GM18511 (cell line): ENCODE results near the gene HAPLN3.
"Not testable (repeated sequence)": the region's sequence is repeated elsewhere in the genome, so short reads cannot be mapped to it uniquely, and the experiment has no call there.

Experiments
- ATAC-seq: cut with Tn5 transposase; IDR thresholded peaks from one replicate; pipeline ENCODE4 v1.9.1; 2021; ENCODE audit warnings: mild to moderate bottlenecking, moderate library complexity; ENCODE audit not compliant: unreplicated experiment

HAPLN3 gene, protein sequence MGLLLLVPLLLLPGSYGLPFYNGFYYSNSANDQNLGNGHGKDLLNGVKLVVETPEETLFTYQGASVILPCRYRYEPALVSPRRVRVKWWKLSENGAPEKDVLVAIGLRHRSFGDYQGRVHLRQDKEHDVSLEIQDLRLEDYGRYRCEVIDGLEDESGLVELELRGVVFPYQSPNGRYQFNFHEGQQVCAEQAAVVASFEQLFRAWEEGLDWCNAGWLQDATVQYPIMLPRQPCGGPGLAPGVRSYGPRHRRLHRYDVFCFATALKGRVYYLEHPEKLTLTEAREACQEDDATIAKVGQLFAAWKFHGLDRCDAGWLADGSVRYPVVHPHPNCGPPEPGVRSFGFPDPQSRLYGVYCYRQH

GRCh38 chr15:88894819-88895767 is at the start of gene HAPLN3:
Gene HAPLN3 (minus strand): TSS chr15:88895544. CDS start chr15:88887298, 8,246 bp downstream.
- ATAC-seq: peak; percentile 54

DNA sequence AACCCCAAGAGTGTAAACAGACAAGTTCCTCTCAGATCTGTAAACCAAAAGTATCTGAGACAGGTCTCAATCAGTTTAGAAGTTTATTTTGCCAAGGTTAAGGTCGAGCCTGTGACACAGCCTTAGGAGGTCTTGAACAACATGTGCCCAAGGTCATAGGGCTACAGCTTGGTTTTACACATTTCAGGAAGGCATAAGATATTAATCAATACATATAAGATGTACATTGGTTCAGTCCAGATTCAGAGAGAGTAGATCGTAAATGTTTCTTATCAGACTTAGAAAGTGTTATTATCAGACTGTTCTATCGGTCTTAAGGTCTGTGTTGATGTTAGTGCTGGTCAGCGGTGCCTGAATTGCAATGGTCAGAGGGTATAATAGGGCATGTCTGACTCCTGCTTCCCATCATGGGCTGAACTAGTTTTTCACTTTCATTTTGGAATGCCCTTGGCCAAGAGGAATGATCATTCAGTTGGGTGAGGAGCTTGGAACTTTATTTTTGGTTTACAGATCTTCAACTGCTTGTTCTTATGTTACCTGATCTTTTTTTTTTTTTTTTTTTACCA is 44.8 kb upstream of the HAPLN3 start:
- no peak for ATAC-seq

GRCh38 chr15:88939486-88939806 is 44.1 kb upstream of the HAPLN3 start:
- no peak for ATAC-seq

GRCh38 chr15:88938802-88939485 is 43.6 kb upstream of the HAPLN3 start:
- ATAC-seq: no peak

- not testable (repeated sequence) for ATAC-seq
These were observed 39.1 kb upstream of the HAPLN3 start for GRCh38 chr15:88934449-88934848.

GRCh38 chr15:88932875-88933330 is 37.6 kb upstream of the HAPLN3 start:
- no peak for ATAC-seq

DNA sequence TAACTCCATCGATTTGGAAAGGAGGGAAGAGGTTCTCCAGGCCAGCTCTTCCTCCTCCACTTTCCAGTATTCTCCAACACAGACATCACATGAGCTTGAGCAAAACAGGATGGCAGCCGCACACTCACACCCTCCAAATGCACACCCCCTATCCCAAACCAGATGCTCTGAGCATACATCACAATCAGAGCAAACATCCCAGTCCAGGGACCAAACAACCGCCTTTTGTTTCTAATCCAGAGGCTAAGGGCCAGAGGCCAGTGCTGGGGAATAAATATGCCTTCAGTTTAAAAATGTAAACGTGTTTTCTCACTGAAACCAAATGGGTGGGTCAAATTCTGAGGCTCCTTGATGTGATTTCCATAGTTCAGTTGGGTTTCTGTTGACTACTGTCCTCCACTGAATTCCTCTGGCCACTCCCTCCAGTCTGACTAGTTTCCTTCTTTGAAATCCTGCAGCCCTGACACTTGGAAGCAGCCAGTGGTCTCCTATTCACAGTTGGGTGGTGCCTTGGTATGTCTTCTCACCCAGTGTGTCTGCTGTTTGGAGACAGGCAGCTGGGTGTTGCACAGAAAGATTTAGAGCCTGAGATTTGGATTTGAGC is 37.0 kb upstream of the HAPLN3 start:
- ATAC-seq: no peak

DNA sequence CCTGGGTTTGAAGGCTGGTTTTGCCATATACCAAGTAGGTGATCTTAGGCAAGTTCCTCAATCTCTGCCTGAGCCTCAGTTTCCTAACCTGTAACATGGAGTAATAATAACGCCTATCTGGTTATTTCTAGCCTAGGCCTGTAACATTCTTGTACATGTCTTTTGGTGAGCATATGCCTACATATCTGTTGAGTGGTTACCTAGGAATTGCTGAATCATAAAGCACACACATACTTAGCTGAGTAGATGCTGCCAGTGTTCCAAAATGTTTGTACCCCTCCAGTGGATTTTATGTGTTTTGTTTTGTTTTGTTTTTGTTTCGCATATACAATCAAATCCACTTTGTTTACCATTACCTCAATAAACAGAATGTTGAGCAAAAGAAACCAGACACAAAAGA is 35.2 kb upstream of the HAPLN3 start:
- no peak for ATAC-seq

- ATAC-seq: not testable (repeated sequence)
These were observed 34.2 kb upstream of the HAPLN3 start for GRCh38 chr15:88929358-88930098.

DNA sequence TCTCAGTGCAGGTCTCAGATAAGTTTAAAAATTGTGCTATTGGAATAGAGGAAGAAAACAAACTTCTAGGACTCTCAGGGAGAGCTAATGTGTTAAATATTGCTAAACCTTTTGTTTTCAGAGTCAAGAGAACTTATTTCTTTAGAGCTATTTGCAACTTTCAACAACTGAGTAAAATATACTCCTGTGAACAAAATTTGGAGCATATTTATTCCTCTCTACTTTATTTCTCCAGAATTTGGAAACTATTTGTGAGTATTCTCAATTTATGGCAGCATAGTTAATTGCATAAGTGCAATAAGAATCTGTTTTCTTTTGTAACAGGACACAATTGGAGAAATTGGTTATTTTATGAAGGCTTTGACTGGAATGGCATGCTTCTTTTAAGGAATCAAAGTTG is 32.8 kb upstream of the HAPLN3 start:
- ATAC-seq: not testable (repeated sequence)

DNA sequence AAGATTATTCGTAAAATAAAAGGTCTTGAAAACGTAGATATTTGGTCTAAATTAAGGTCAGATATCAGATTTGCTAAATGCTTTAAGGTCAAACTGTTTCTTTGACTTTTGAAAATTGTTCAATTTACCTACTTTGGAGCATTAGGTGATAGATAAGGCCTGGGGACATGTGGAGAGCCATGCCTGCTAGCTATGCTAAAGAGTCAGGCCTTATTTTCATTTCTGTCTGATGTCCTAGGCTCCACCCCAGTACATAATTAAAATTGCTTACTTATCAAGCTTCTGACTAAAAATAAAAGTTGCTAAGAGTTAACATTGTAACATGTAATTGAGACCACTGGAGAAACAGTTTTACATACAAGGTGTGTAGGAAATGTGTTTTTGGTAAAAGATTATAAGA is 30.3 kb upstream of the HAPLN3 start:
- not testable (repeated sequence) for ATAC-seq

GRCh38 chr15:88920892-88921435 is 25.6 kb upstream of the HAPLN3 start:
- ATAC-seq: peak; percentile 77

- no peak for ATAC-seq
These were observed 25.0 kb upstream of the HAPLN3 start for GRCh38 chr15:88920186-88920891.

DNA sequence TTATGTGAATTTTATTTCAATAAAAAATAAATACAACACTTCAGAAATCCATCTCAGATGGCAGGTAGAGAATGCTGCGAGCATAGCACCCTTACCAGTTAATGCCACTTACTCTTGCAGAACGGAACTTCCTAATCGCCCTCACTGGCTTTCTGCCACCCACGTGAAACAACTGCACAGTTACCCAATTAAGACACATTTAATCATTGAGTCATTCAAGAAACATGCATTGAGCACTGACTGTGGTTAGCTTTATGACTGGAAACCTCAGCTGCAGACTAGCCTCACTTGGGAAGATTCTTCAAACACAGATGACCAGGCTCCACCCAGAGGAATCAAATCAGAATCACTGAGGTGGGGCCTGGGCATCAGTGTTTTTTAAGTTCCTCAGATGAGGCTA is 23.4 kb upstream of the HAPLN3 start:
- ATAC-seq: peak; percentile 81

DNA sequence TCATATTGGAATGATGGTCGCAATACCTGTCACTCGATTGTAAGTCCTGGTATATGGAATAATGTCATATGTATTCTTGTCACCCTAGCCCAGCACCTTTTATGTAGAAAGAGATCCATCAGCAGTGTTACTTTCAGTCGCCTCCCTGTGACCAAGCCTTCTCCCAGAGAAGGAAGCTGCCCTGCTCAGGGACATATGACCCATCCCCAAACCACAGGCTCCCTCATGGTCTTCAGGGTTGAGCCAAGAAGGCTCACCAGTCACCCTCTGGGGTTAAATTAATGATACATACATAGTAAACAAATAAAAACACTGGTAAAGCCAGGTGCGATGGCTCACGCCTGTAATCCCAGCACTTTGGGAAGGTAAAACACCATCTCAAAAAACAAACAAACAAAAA is 22.4 kb upstream of the HAPLN3 start:
- no peak for ATAC-seq

DNA sequence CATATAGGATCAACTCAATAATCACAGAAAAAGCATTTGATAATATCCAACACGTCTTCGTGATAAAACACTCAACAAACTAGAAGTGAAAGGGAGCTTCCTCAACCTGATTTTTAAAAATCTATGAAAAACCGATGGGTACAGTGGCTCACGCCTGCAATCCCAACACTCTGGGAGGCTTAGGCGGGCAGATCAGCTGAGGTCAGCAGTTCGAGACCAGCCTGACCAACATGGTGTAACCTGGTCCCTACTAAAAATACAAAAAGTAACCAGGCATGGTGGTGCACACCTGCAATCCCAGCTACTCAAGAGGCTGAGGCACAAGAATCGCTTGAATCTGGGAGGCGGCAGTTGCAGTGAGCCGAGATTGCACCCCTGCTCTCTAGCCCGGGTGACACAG is 20.0 kb upstream of the HAPLN3 start:
- ATAC-seq: no peak

- no peak for ATAC-seq
These were observed 18.5 kb upstream of the HAPLN3 start for GRCh38 chr15:88913850-88914169.

- ATAC-seq: peak; percentile 87
These were observed 17.9 kb upstream of the HAPLN3 start, which contains the start of gene MFGE8 for GRCh38 chr15:88913017-88913849. Gene MFGE8 (minus strand): TSS chr15:88913379. CDS start chr15:88913319, 60 bp downstream.
